Nephron progenitor cell (in vitro differentiated cells): ENCODE data around the gene GDPD5.

ENCODE experiments used
- DNase-seq: peaks from one replicate; pipeline ENCODE4 v3.0.0; 2021
- H3K27ac Mint-ChIP-seq: 2 replicates; pipeline ENCODE4 v1.8.0; 2021; ENCODE audit warnings: mild to moderate bottlenecking, moderate library complexity, mixed read lengths
- H3K27me3 Mint-ChIP-seq: 2 replicates; pipeline ENCODE4 v1.8.0; 2021; ENCODE audit warnings: mild to moderate bottlenecking, low read depth, mixed read lengths; ENCODE audit not compliant: poor library complexity
- H3K36me3 Mint-ChIP-seq: 2 replicates; pipeline ENCODE4 v1.8.0; 2021; ENCODE audit warnings: low read depth, mixed read lengths
- H3K4me1 Mint-ChIP-seq: 2 replicates; pipeline ENCODE4 v1.8.0; 2021; ENCODE audit warnings: mixed read lengths
- H3K4me3 Mint-ChIP-seq: 2 replicates; pipeline ENCODE4 v1.8.0; 2021; ENCODE audit warnings: mild to moderate bottlenecking, moderate library complexity, mixed read lengths
- H3K9me3 Mint-ChIP-seq: 2 replicates; pipeline ENCODE4 v1.8.0; 2021; ENCODE audit warnings: mild to moderate bottlenecking, moderate library complexity, mixed read lengths
- TF ChIP-seq, protein P1 (sequence below): fragments of 200-600 bp; sonication (generic); IDR thresholded peaks from 2 replicates; pipeline ENCODE4 v1.5.0; 2021; ENCODE audit warnings: antibody characterized with exemption

Gene GDPD5

DNA sequence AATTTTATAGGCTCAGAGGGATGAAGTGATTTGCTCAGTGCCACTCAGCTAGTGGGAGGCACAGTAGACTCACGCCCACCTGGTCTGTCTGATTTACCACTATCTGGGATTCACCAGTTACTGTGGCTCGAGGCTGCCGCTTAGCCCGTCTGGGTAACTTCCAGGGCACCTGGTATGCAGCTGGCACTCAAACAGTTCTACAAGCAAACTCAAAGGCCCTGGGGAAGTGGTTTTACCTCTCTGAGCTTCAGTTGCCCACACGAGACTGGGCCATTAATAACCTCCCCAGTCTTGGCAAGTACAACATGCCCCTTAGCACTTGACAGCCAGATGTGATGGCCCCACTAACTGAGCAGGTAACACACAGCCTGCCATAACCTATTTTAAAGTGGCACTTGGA is 2.6 kb downstream of the GDPD5 start:
- TF ChIP-seq, protein P1, sequence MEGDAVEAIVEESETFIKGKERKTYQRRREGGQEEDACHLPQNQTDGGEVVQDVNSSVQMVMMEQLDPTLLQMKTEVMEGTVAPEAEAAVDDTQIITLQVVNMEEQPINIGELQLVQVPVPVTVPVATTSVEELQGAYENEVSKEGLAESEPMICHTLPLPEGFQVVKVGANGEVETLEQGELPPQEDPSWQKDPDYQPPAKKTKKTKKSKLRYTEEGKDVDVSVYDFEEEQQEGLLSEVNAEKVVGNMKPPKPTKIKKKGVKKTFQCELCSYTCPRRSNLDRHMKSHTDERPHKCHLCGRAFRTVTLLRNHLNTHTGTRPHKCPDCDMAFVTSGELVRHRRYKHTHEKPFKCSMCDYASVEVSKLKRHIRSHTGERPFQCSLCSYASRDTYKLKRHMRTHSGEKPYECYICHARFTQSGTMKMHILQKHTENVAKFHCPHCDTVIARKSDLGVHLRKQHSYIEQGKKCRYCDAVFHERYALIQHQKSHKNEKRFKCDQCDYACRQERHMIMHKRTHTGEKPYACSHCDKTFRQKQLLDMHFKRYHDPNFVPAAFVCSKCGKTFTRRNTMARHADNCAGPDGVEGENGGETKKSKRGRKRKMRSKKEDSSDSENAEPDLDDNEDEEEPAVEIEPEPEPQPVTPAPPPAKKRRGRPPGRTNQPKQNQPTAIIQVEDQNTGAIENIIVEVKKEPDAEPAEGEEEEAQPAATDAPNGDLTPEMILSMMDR = no peak
- Mint-ChIP-seq H3K4me1 (peaks cover 31% of the 10 kb centered on the region), H3K9me3 (no peaks in the 10 kb centered on the region), H3K27ac (no peak overlapping the region), H3K4me3 (no peak overlapping the region), H3K27me3 (peaks cover 59% of the 10 kb centered on the region), H3K36me3 (no peaks in the 10 kb centered on the region)
- DNase-seq = no peak

- peaks cover 29% of the 10 kb centered on the region for H3K4me1 Mint-ChIP-seq
- H3K27ac Mint-ChIP-seq = no peak overlapping the region
- H3K27me3 Mint-ChIP-seq = peaks cover 57% of the 10 kb centered on the region
- no peak for DNase-seq
- H3K4me3 Mint-ChIP-seq = no peak overlapping the region
- TF ChIP-seq, protein P1 = no peak
- H3K36me3 Mint-ChIP-seq = no peaks in the 10 kb centered on the region
- H3K9me3 Mint-ChIP-seq = peaks cover 2% of the 10 kb centered on the region
Measured at GRCh38 chr11:75522286-75523044, 3.3 kb downstream of the GDPD5 start.

DNA sequence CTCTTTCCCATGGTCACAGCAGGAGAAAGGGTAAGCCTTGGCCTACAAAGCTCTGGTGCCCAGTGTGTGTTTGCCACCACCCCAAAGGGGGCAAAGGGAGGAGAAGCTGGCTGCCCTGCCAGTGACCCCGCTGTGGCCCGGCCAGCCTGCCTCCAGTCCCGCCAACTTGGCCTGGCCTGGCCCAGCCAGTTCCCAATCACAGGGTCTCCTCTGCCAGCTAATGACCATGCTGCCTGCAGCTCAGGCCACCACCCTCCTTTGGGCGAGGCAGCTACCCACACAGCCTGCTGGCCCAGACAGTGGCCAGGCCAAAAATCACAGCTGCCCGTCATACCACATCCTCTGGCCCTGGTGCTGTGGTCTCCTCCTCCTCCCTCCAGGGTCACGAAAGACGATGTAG is 5.1 kb downstream of the GDPD5 start:
- no peaks in the 10 kb centered on the region for H3K36me3 Mint-ChIP-seq
- TF ChIP-seq, protein P1 = no peak
- peaks cover 14% of the 10 kb centered on the region for H3K9me3 Mint-ChIP-seq
- no peak overlapping the region for H3K27ac Mint-ChIP-seq
- no peak overlapping the region for H3K4me3 Mint-ChIP-seq
- peaks cover 55% of the 10 kb centered on the region for H3K27me3 Mint-ChIP-seq
- H3K4me1 Mint-ChIP-seq = peaks cover 16% of the 10 kb centered on the region
- DNase-seq = no peak

DNA sequence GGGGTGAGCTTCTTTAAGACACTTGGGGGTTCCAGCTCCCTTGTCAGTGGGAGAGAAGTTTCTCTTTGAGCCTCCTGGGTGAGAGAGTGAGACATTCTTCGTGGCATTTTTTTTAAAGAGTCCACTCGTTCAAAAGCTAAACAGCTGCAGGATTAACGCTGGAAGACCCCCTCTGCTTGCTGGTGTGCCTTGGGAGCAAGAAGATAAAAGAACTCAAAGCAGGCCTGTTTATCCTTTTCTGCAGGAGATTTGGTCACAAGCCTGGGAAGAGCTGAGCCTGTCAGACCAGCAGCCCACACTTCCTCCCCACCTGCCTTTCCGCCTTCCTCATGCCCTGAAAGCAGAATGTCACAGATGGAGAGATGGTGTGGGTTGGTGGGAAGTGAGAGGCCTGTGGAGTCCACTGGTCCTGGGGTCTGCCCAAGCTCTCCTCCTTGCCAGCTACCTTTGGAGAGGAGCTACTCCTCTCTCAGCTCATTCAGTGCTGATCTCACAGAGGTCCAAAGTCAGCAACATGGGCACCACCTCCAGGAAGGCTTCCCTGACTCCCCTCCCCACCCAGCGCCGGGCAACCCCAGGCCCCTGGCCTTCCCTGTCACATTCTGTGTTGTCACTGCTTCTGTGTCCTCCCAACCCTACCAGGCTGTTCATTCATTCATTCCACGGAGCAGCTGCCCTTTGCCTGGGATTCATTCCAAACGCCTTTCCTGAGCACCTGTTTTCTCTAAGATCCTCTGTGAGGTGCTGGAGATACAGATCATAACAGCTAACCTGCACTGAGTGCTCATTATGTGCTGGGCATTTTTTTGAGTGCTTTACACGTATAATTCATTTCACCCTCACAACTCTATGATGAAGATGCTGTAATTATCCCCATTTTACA is 6.7 kb downstream of the GDPD5 start:
- Mint-ChIP-seq H3K4me3 (no peak overlapping the region), H3K27me3 (peaks cover 47% of the 10 kb centered on the region)
- no peak for DNase-seq

GRCh38 chr11:75518204-75518549 is 7.6 kb downstream of the GDPD5 start:
- no peak overlapping the region for H3K27ac Mint-ChIP-seq
- TF ChIP-seq, protein P1 = no peak
- H3K36me3 Mint-ChIP-seq = no peaks in the 10 kb centered on the region
- peaks cover 16% of the 10 kb centered on the region for H3K9me3 Mint-ChIP-seq
- peaks cover 16% of the 10 kb centered on the region for H3K4me1 Mint-ChIP-seq
- peaks cover 39% of the 10 kb centered on the region for H3K27me3 Mint-ChIP-seq
- no peak for DNase-seq
- no peak overlapping the region for H3K4me3 Mint-ChIP-seq

More for the DNA sequence above, 6.7 kb downstream of the GDPD5 start:
- Mint-ChIP-seq H3K36me3 (no peaks in the 10 kb centered on the region), H3K27ac (peak overlapping the region; percentile 39), H3K4me1 (peaks cover 16% of the 10 kb centered on the region), H3K9me3 (peaks cover 16% of the 10 kb centered on the region)
- TF ChIP-seq, protein P1 = no peak
